Neural cell (in vitro differentiated cells): ENCODE results near the gene RPS23.

Source experiments
- CTCF ChIP-seq: fragments of 450-650 bp; IDR thresholded peaks from 2 replicates; pipeline ENCODE4 v1.5.1; 2014; ENCODE audit warnings: antibody characterized with exemption, mild to moderate bottlenecking, moderate library complexity; ENCODE audit not compliant: poor library complexity, severe bottlenecking
- RAD21 ChIP-seq: fragments of 450-650 bp; conservative IDR thresholded peaks from 2 replicates; pipeline ENCODE4 v1.6.1; 2014; ENCODE audit warnings: antibody characterized with exemption, mild to moderate bottlenecking, moderate library complexity
- SMC3 ChIP-seq: fragments of 450-650 bp; conservative IDR thresholded peaks from 2 replicates; pipeline ENCODE4 v1.6.1; 2014; ENCODE audit warnings: antibody characterized with exemption, mild to moderate bottlenecking, moderate library complexity; ENCODE audit not compliant: poor library complexity

- TF ChIP-seq SMC3 = no peak
- no peak for TF ChIP-seq CTCF
- no peak for TF ChIP-seq RAD21
Measured at GRCh38 chr5:82257729-82258128, 20.4 kb downstream of the RPS23 start.
